Breast epithelium (tissue), 3 donors: ENCODE results near the gene TRMT61B.

Source experiments
- POLR2AphosphoS5 ChIP-seq, 3 donors: sonication (generic); formaldehyde crosslinking; IDR thresholded peaks; one replicate each; pipeline ENCODE4 v1.6.1; 2017; ENCODE audit warnings: antibody characterized with exemption in 3 of 3
- TF ChIP-seq, protein P1 (sequence below), 3 donors: fragments of 450-650 bp; IDR thresholded peaks; one replicate each; pipeline ENCODE4 v1.5.1; 2016 to 2017; ENCODE audit warnings: antibody characterized with exemption in 3 of 3, mild to moderate bottlenecking in 3 of 3, moderate library complexity in 3 of 3

DNA sequence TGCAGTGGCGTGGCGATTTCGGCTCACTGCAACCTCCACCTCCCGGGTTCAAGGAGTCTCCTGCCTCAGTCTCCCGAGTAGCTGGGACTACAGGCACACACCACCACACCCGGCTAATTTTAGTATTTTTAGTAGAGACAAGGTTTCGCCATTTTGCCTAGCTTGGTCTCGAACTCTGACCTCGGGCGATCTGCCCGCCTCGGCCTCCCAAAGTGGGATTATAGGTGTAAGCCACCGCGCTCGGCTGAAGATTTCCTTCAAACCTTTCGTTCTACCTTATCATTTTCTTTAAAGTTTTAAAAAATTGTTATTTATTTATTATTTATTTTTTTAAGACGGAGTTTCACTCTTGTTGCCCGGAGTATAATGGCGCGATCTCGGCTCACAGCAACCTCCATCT is 23.4 kb upstream of the TRMT61B start:
- TF ChIP-seq, protein P1, sequence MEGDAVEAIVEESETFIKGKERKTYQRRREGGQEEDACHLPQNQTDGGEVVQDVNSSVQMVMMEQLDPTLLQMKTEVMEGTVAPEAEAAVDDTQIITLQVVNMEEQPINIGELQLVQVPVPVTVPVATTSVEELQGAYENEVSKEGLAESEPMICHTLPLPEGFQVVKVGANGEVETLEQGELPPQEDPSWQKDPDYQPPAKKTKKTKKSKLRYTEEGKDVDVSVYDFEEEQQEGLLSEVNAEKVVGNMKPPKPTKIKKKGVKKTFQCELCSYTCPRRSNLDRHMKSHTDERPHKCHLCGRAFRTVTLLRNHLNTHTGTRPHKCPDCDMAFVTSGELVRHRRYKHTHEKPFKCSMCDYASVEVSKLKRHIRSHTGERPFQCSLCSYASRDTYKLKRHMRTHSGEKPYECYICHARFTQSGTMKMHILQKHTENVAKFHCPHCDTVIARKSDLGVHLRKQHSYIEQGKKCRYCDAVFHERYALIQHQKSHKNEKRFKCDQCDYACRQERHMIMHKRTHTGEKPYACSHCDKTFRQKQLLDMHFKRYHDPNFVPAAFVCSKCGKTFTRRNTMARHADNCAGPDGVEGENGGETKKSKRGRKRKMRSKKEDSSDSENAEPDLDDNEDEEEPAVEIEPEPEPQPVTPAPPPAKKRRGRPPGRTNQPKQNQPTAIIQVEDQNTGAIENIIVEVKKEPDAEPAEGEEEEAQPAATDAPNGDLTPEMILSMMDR (IDR thresholded peaks at IDR 0.05): no peak
- no peak for TF ChIP-seq POLR2AphosphoS5 (IDR thresholded peaks at IDR 0.05)
